ENCODE data around the gene EDNRA.

EDNRA gene

DNA sequence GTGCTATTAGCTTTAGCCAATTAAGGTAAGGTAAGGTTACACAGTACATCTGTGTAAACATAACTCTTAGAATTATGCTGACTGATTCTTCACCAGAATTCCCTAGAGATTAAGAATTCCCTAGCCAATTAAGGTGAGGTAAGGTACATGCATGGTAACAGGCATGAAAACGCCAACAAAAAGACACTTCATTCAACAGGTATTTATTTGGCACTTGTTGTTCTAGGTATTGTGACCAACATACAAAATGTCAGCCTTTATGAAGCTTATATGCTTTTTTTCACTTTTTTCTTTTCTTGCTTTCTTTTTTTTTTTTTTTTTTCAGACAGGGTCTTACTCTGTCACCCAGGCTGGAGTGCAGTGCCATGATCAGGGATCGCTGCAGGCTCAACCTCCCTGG is 47.2 kb downstream of the EDNRA start:
- POLR2A ChIA-PET = no interaction called here
- TF ChIP-seq, protein P1, sequence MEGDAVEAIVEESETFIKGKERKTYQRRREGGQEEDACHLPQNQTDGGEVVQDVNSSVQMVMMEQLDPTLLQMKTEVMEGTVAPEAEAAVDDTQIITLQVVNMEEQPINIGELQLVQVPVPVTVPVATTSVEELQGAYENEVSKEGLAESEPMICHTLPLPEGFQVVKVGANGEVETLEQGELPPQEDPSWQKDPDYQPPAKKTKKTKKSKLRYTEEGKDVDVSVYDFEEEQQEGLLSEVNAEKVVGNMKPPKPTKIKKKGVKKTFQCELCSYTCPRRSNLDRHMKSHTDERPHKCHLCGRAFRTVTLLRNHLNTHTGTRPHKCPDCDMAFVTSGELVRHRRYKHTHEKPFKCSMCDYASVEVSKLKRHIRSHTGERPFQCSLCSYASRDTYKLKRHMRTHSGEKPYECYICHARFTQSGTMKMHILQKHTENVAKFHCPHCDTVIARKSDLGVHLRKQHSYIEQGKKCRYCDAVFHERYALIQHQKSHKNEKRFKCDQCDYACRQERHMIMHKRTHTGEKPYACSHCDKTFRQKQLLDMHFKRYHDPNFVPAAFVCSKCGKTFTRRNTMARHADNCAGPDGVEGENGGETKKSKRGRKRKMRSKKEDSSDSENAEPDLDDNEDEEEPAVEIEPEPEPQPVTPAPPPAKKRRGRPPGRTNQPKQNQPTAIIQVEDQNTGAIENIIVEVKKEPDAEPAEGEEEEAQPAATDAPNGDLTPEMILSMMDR (IDR thresholded peaks at IDR 0.05; ENCODE audit: control extremely low read depth, extremely low read depth, low read depth, missing control alignments) = no peak
- CTCF ChIA-PET = interaction anchor here (1.0 to 3.8 kb wide), 5 partner anchors 9 to 339 kb away, joined by 3 to 19 read pairs (median 8); no protein-coding TSS in a partner anchor

GRCh38 chr4:147530134-147530533 is 49.2 kb downstream of the EDNRA start:
- CTCF ChIA-PET = interaction anchor here (1.3 kb wide), 1 partner anchor 12 kb away, joined by 5 read pairs; no protein-coding TSS in a partner anchor
- DNase-seq (ENCODE audit: extremely low spot score) = no peak
- POLR2A ChIA-PET = no interaction called here
- TF ChIP-seq, protein P1 (IDR thresholded peaks at IDR 0.05; ENCODE audit: control extremely low read depth, extremely low read depth, low read depth, missing control alignments) = no peak

More for the DNA sequence above, 47.2 kb downstream of the EDNRA start:
- DNase-seq (ENCODE audit: extremely low spot score) = no peak

DNA sequence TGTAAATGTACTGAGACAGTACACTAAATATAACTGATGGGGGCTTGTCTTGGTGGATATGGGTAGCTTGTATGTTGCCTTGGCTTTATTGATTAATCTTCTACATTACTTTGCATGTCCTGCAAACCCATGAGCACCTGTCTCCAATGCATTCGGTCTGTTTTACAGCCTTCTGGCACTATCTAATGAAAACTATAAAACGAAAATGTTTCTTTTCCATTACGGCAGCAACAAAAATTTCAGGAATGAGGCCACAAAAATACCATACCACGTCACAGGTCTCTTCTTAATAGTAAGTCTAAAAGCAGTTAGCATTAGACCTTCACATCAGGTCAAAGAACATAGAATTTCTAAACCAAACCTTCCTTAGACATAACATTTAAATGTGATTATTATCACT is 49.8 kb downstream of the EDNRA start:
- POLR2A ChIA-PET = no interaction called here
- CTCF ChIA-PET = interaction anchor here (1.3 kb wide), 1 partner anchor 12 kb away, joined by 5 read pairs; no protein-coding TSS in a partner anchor
- TF ChIP-seq, protein P1 (IDR thresholded peaks at IDR 0.05; ENCODE audit: control extremely low read depth, extremely low read depth, low read depth, missing control alignments) = no peak
- DNase-seq (ENCODE audit: extremely low spot score) = no peak

- ChIA-PET CTCF (interaction anchor here (1.8 kb wide), 1 partner anchor 14 kb away, joined by 8 read pairs; no protein-coding TSS in a partner anchor), POLR2A (no interaction called here)
- DNase-seq (ENCODE audit: extremely low spot score) = no peak
- TF ChIP-seq, protein P1 (IDR thresholded peaks at IDR 0.05; ENCODE audit: control extremely low read depth, extremely low read depth, low read depth, missing control alignments) = no peak
Measured at GRCh38 chr4:147532896-147533295, 52.0 kb downstream of the EDNRA start.

DNA sequence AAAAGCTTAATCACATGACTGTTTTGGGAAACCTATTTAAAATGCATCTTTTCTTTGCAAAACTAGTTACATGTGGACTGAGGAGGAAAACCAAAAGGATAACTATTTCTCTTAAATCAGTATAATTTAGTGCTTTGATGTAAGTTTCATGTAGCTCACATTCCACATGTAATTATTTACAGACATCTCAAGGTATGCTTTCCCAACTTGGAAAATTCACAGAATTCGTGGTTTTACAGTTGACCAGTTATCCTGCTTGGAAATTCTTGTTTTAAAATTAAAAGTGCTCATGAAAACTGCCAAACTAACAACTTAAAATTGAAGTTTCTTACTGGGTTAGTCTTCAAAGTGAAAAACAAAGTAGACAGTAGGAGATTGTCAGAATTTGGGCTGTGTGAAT is 52.4 kb downstream of the EDNRA start:
- ChIA-PET POLR2A (no interaction called here), CTCF (interaction anchor here (1.8 kb wide), 1 partner anchor 14 kb away, joined by 8 read pairs; no protein-coding TSS in a partner anchor)
- TF ChIP-seq, protein P1 (IDR thresholded peaks at IDR 0.05; ENCODE audit: control extremely low read depth, extremely low read depth, low read depth, missing control alignments) = no peak
- no peak for DNase-seq (ENCODE audit: extremely low spot score)

- TF ChIP-seq, protein P1 (IDR thresholded peaks at IDR 0.05; ENCODE audit: control extremely low read depth, extremely low read depth, low read depth, missing control alignments) = no peak
- CTCF ChIA-PET = interaction anchor here (0.7 to 1.6 kb wide), 6 partner anchors 9 to 332 kb away, joined by 3 to 7 read pairs (median 4); no protein-coding TSS in a partner anchor
- POLR2A ChIA-PET = no interaction called here
- no peak for DNase-seq (ENCODE audit: extremely low spot score)
Measured at GRCh38 chr4:147535124-147535523, 54.2 kb downstream of the EDNRA start.

Measured in GM10248 (cell line).